ENCODE data around the gene IL1RAPL1.

DNA sequence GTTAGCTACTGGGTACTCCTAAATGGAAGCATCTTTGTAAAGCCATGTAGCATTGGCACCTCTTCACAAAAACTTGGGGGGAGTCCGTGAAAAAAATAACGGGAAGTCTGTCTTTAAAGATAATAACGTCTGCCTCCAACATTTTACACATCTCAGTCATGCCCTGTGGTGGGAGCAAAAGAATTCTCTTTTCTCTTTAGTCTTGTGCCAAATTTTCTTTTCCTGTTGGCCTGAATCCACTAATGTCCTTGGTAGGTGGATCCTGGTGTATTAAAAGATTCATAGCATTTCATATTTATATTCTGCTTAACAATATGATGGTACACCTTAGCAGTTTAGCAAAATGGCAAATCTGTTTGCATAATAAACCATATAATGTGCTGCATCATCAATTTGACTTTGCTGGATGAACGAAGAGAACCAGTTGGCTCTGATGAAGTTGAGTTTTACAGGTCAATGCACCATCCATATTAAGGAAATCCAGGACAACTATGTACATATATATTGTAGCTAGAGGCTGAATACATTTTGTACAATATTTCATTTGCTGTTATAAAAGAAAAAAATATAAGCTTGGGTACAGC, 881.8 kb downstream of the IL1RAPL1 start:
- TF ChIP-seq, protein P1, sequence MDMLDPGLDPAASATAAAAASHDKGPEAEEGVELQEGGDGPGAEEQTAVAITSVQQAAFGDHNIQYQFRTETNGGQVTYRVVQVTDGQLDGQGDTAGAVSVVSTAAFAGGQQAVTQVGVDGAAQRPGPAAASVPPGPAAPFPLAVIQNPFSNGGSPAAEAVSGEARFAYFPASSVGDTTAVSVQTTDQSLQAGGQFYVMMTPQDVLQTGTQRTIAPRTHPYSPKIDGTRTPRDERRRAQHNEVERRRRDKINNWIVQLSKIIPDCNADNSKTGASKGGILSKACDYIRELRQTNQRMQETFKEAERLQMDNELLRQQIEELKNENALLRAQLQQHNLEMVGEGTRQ (IDR thresholded peaks at IDR 0.05): no peak
- TF ChIP-seq NFE2L2 (conservative IDR thresholded peaks at IDR 0.05; ENCODE audit: low read length): no peak
- TF ChIP-seq REST (IDR thresholded peaks at IDR 0.05): no peak
- TF ChIP-seq CTCF (IDR thresholded peaks at IDR 0.05): no peak
- no peak for TF ChIP-seq POLR2A (IDR thresholded peaks at IDR 0.05; ENCODE audit: low read length)
- TF ChIP-seq TP53 (CRISPR knock-in tag; IDR thresholded peaks at IDR 0.05): no peak
- no peak for TF ChIP-seq CHD4 (IDR thresholded peaks at IDR 0.05; ENCODE audit: borderline replicate concordance)
- no peak for TF ChIP-seq RAD21 (conservative IDR thresholded peaks at IDR 0.05 in 1 of 2, IDR thresholded peaks at IDR 0.05 in 1 of 2)
